NCI-H2171 treated with DMSO at 0.1 percent for 48 hours (cell line): Measurements from ENCODE around the gene WDFY2.

Source experiments
- DNase-seq: peaks from one replicate; lab custom pipeline; 2025; lab: John Stamatoyannopoulos, UW

The WDFY2 gene

GRCh38 chr13:51713807-51714206, 129.5 kb downstream of the WDFY2 start:
- DNase-seq = no peak

- no peak for DNase-seq
Measured at GRCh38 chr13:51714663-51715168, 130.5 kb downstream of the WDFY2 start.

- DNase-seq = no peak
Measured at GRCh38 chr13:51715613-51716012, 131.4 kb downstream of the WDFY2 start.

- DNase-seq = peak; percentile 14
Measured at GRCh38 chr13:51717786-51718398, 133.6 kb downstream of the WDFY2 start.

GRCh38 chr13:51719394-51719793, 135.1 kb downstream of the WDFY2 start:
- DNase-seq = no peak

- DNase-seq = no peak
Measured at GRCh38 chr13:51721496-51721895, 137.2 kb downstream of the WDFY2 start.

GRCh38 chr13:51723529-51723928, 139.3 kb downstream of the WDFY2 start:
- no peak for DNase-seq

GRCh38 chr13:51724721-51725120, 140.5 kb downstream of the WDFY2 start:
- DNase-seq = no peak

GRCh38 chr13:51726446-51727193, 142.4 kb downstream of the WDFY2 start:
- DNase-seq = no peak

- DNase-seq = no peak
Measured at GRCh38 chr13:51727634-51728274, 143.5 kb downstream of the WDFY2 start.

- DNase-seq = no peak
Measured at GRCh38 chr13:51728275-51728673, 144.0 kb downstream of the WDFY2 start.

GRCh38 chr13:51728972-51729371, 144.7 kb downstream of the WDFY2 start:
- DNase-seq = no peak

- no peak for DNase-seq
Measured at GRCh38 chr13:51729866-51730553, 145.7 kb downstream of the WDFY2 start.

GRCh38 chr13:51730927-51731326, 146.7 kb downstream of the WDFY2 start:
- DNase-seq = no peak

- DNase-seq = no peak
Measured at GRCh38 chr13:51731759-51732158, 147.5 kb downstream of the WDFY2 start.

GRCh38 chr13:51733374-51734298, 149.4 kb downstream of the WDFY2 start:
- DNase-seq = peak; percentile 8

GRCh38 chr13:51734786-51735185, 150.5 kb downstream of the WDFY2 start:
- no peak for DNase-seq

GRCh38 chr13:51737609-51738008, 153.3 kb downstream of the WDFY2 start:
- DNase-seq = no peak

GRCh38 chr13:51738226-51738905, 154.1 kb downstream of the WDFY2 start:
- DNase-seq = no peak

GRCh38 chr13:51739027-51739764, 154.9 kb downstream of the WDFY2 start:
- no peak for DNase-seq
